Heart left ventricle (tissue), 13 donors: ENCODE data around the gene STON2.

Source experiments
- POLR2A ChIP-seq, 2 donors: fragments of 450-650 bp; IDR thresholded peaks; one replicate each; pipeline ENCODE4 v1.6.1; 2017; ENCODE audit warnings: antibody characterized with exemption in 2 of 2, mild to moderate bottlenecking in 2 of 2, moderate library complexity in 2 of 2
- TF ChIP-seq, protein P1 (sequence below), 12 donors: fragments of 200-600 bp; sonication (generic) in 4 of 12; IDR thresholded peaks; one replicate each; pipeline versions ENCODE4 v1.5.0 to v1.8.0; 2018 to 2022; ENCODE audit warnings: antibody characterized with exemption in 12 of 12, mild to moderate bottlenecking in 5 of 12
- donor health status: ischemic (EF 13 %, LVEDD 7.1; RV severe dilation, severe dysfunction).
- donor health status: DM: no; HTN: yes; CAD: no.
- donor health status: DM: no; HTN: no; CAD: no.
- donor health status: ischemic (EF 25% LVEDD 6.9; RV normal size, moderate dysfunction).
- donor health status: ischemic (EF 25% LVEDD 5.7; RV mildly dilated, moderate dysfunction).
- donor health status: ischemic (EF 35%, LVEDD 5.7; RV mildly dilated, moderate dysfunction).
- donor health status: nonischemic (EF 11% LVEDD 7.7; RV severe dilation, severe dysfunction).
- donor health status: DM: yes; HTN: yes; CAD: no.
- donor health status: PGD.
- donor health status: ischemic (EF 29% LVEDD 5.4; RV normal size, mild dysfunction).
- donor health status: nonischemic (EF 23%, LVEDD 6.1; RV moderate dilation, normal function).

DNA sequence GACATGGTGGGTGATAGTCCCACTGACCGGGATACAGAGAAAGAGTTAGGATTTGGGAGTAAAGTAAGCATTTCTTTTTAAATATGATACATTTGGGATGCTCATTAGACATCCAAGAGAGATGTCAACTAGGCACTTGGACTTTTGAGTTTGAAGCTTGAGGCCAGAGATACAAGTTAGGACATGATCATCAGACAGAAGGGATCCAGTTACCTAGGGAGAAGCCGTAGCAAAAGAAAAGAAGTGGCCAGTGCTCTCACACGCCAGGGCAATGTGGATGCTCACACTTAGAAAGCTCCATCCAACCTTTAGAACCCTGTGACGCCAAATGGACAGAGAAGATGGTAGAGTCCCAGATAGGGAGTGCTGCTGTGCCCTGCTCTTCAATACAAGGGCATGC, 14.0 kb upstream of the STON2 start:
- TF ChIP-seq, protein P1, sequence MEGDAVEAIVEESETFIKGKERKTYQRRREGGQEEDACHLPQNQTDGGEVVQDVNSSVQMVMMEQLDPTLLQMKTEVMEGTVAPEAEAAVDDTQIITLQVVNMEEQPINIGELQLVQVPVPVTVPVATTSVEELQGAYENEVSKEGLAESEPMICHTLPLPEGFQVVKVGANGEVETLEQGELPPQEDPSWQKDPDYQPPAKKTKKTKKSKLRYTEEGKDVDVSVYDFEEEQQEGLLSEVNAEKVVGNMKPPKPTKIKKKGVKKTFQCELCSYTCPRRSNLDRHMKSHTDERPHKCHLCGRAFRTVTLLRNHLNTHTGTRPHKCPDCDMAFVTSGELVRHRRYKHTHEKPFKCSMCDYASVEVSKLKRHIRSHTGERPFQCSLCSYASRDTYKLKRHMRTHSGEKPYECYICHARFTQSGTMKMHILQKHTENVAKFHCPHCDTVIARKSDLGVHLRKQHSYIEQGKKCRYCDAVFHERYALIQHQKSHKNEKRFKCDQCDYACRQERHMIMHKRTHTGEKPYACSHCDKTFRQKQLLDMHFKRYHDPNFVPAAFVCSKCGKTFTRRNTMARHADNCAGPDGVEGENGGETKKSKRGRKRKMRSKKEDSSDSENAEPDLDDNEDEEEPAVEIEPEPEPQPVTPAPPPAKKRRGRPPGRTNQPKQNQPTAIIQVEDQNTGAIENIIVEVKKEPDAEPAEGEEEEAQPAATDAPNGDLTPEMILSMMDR (IDR thresholded peaks at IDR 0.05): no peak
- no peak for TF ChIP-seq POLR2A (IDR thresholded peaks at IDR 0.05)
